SW 1271 (cell line): Measurements from ENCODE around the gene TGFB1I1.
A peak's percentile ranks its signal among the peaks of the same experiment; 100 is the strongest.
"Not testable (repeated sequence)": the region's sequence is repeated elsewhere in the genome, so short reads cannot be mapped to it uniquely, and the experiment has no call there.

ENCODE experiments used
- DNase-seq, 2 experiments: peaks; one replicate each; lab custom pipeline; 2025; lab: John Stamatoyannopoulos, UW

TGFB1I1 gene

GRCh38 chr16:31471241-31471874, 594 bp upstream of the TGFB1I1 start:
- no peak for DNase-seq

- peak; percentile 38 to 47 for DNase-seq
These were observed 804 bp downstream of the TGFB1I1 start for GRCh38 chr16:31472709-31473203.

- no peak for DNase-seq
These were observed 1.5 kb downstream of the TGFB1I1 start for GRCh38 chr16:31473264-31473984.

GRCh38 chr16:31474173-31474714, 2.3 kb downstream of the TGFB1I1 start:
- no peak for DNase-seq

GRCh38 chr16:31474773-31475738, 3.1 kb downstream of the TGFB1I1 start:
- no peak for DNase-seq

GRCh38 chr16:31475946-31476302, 4.0 kb downstream of the TGFB1I1 start:
- no peak for DNase-seq

GRCh38 chr16:31476303-31477219, 4.6 kb downstream of the TGFB1I1 start:
- no peak for DNase-seq

GRCh38 chr16:31477220-31478216, 5.6 kb downstream of the TGFB1I1 start:
- no peak for DNase-seq

- DNase-seq = no peak
These were observed 7.0 kb downstream of the TGFB1I1 start for GRCh38 chr16:31478956-31479355.

- no peak for DNase-seq
These were observed 7.8 kb downstream of the TGFB1I1 start for GRCh38 chr16:31479751-31480150.

GRCh38 chr16:31480851-31481536, 9.0 kb downstream of the TGFB1I1 start:
- DNase-seq = no peak

GRCh38 chr16:31483081-31483480, 11.1 kb downstream of the TGFB1I1 start, which contains the start of gene SLC5A2:
Gene SLC5A2 (plus strand): TSS chr16:31483123. CDS start chr16:31483137, 14 bp downstream.
- no peak for DNase-seq

GRCh38 chr16:31484048-31484447, 12.1 kb downstream of the TGFB1I1 start:
- DNase-seq = not testable (repeated sequence)

GRCh38 chr16:31484491-31485171, 12.7 kb downstream of the TGFB1I1 start:
- no peak for DNase-seq

GRCh38 chr16:31485571-31485970, 13.6 kb downstream of the TGFB1I1 start:
- no peak for DNase-seq

GRCh38 chr16:31486045-31486444, 14.1 kb downstream of the TGFB1I1 start:
- no peak for DNase-seq

- DNase-seq = no peak
These were observed 15.2 kb downstream of the TGFB1I1 start for GRCh38 chr16:31487071-31487719.
